ENCODE measurements around the gene ZNF385D. TPM values are rescaled to one million over a fixed set of nuclear protein-coding genes. Genes with fewer than 3 reads are reported as not detected.

Gene ZNF385D
- 10 to 100 TPM; 21.1 to 31.4 TPM for total RNA-seq
- polyA plus RNA-seq (ENCODE audit: insufficient read depth, low read depth, low replicate concordance): 57.0 TPM
- long read RNA-seq, donor 1, full-length matches to known transcripts: 1 of 1 reads
- long read RNA-seq, donor 1, partial matches to known transcripts: 0 of 1 reads
- long read RNA-seq, donor 1, other reads (novel, unspliced or antisense): 0 of 1 reads
- long read RNA-seq, donor 2: 0 reads

- Histone ChIP-seq H3K4me1 (peaks cover 10% of the 10 kb centered on the region), H3K4me3 (peak within 1 kb of the TSS; percentile 43 to 59), H3K9me3 (no peaks in the 10 kb centered on the region), H3K36me3 (ENCODE audit: low read depth, missing control alignments) (no peaks in the 10 kb centered on the region), H3K27me3 (no peaks in the 10 kb centered on the region), H3K27ac (peak within 1 kb of the TSS; percentile 42 to 73)
- WGBS, 2 donors: 0 to 1% methylated on average over 20 of the region's 31 CpGs
- intact Hi-C loops (cut with DNase I; ENCODE audit: low total_unique reads): no loop called here
- DNase-seq: peak; percentile 75
- TF ChIP-seq CTCF (IDR thresholded peaks at IDR 0.05) (no peak), POLR2A (IDR thresholded peaks at IDR 0.05) (no peak)
These were observed at the start of gene ZNF385D for GRCh38 chr3:21750831-21751391. ZNF385D (minus strand) TSS chr3:21751210; CDS start chr3:21750916, 294 bp downstream.

GRCh38 chr3:21798356-21799088 is 47.5 kb upstream of the ZNF385D start:
- no peak for DNase-seq
- WGBS, 2 donors: 87 to 88% methylated on average over 9 of the region's 9 CpGs
- H3K27ac ChIP-seq: no peak overlapping the region
- intact Hi-C loops (cut with DNase I; ENCODE audit: low total_unique reads): no loop called here
- H3K4me1 ChIP-seq: peaks cover 7% of the 10 kb centered on the region
- no peaks in the 10 kb centered on the region for H3K27me3 ChIP-seq
- no peak for TF ChIP-seq CTCF (IDR thresholded peaks at IDR 0.05)
- no peak for TF ChIP-seq POLR2A (IDR thresholded peaks at IDR 0.05)
- H3K36me3 ChIP-seq (ENCODE audit: low read depth, missing control alignments): no peaks in the 10 kb centered on the region
- H3K4me3 ChIP-seq: no peak overlapping the region
- H3K9me3 ChIP-seq: no peaks in the 10 kb centered on the region

- no peak for DNase-seq
- TF ChIP-seq POLR2A (IDR thresholded peaks at IDR 0.05) (no peak), CTCF (IDR thresholded peaks at IDR 0.05) (no peak)
- intact Hi-C loops (cut with DNase I; ENCODE audit: low total_unique reads): no loop called here
- H3K4me3 ChIP-seq: no peak overlapping the region
- H3K36me3 ChIP-seq (ENCODE audit: low read depth, missing control alignments): no peaks in the 10 kb centered on the region
- no peaks in the 10 kb centered on the region for H3K27me3 ChIP-seq
- H3K27ac ChIP-seq: peak overlapping the region in 1 of 2 donors; percentile 8
- WGBS, 2 donors: 37 to 47% methylated on average over 2 of the region's 2 CpGs
- peaks cover 12% of the 10 kb centered on the region for H3K4me1 ChIP-seq
- no peaks in the 10 kb centered on the region for H3K9me3 ChIP-seq
These were observed 44.9 kb upstream of the ZNF385D start for GRCh38 chr3:21795921-21796320.

- Histone ChIP-seq H3K36me3 (ENCODE audit: low read depth, missing control alignments) (no peaks in the 10 kb centered on the region), H3K27me3 (no peaks in the 10 kb centered on the region), H3K4me1 (peaks cover 14% of the 10 kb centered on the region), H3K9me3 (no peaks in the 10 kb centered on the region), H3K27ac (peak overlapping the region in 1 of 2 donors; percentile 8), H3K4me3 (no peak overlapping the region)
- DNase-seq: peak; percentile 65
- intact Hi-C loops (cut with DNase I; ENCODE audit: low total_unique reads): no loop called here
- TF ChIP-seq CTCF (IDR thresholded peaks at IDR 0.05) (no peak), POLR2A (IDR thresholded peaks at IDR 0.05) (no peak)
- 23 to 36% methylated on average over 5 of the region's 5 CpGs for WGBS, 2 donors
These were observed 44.3 kb upstream of the ZNF385D start for GRCh38 chr3:21795152-21795837.

Data from testis (tissue), 5 donors.